Bronchial epithelial cell (primary cell): ENCODE data around the gene ARHGAP30. TPM values are rescaled to one million over a fixed set of nuclear protein-coding genes. Genes with fewer than 3 reads are reported as not detected.

Source experiments
- DNase-seq: peaks from one replicate; pipeline ENCODE4 v3.0.0-alpha.2; 2010; ENCODE audit warnings: low read depth
- FAIRE-seq: peaks from 2 replicates; lab custom pipeline; 2011; peaks lifted over from hg19 to GRCh38; lab: Jason Lieb, UNC
- H3K27me3 ChIP-seq: 2 replicates; pipeline ENCODE4 v1.5.1; 2011; ENCODE audit warnings: low read length; ENCODE audit not compliant: control insufficient read depth, insufficient read depth
- H3K36me3 ChIP-seq: 2 replicates; pipeline ENCODE4 v1.5.1; 2011; ENCODE audit warnings: low read length; ENCODE audit not compliant: control insufficient read depth, insufficient read depth
- H3K4me3 ChIP-seq: 2 replicates; pipeline ENCODE4 v1.5.1; 2011; ENCODE audit warnings: mild to moderate bottlenecking, low read depth, low read length, control low read depth
- CTCF ChIP-seq: IDR thresholded peaks from 2 replicates; pipeline ENCODE4 v1.5.1; 2011; ENCODE audit warnings: mild to moderate bottlenecking, moderate library complexity, low read length, control low read depth, inconsistent platforms; ENCODE audit not compliant: insufficient read depth, severe bottlenecking
- total RNA-seq: library from RNA; depleted of rRNA; stranded (reverse); fragments of >200 nt; gene quantifications from 2 replicates; pipeline ENCODE4 v1.2.1, GENCODE V29; 2014

ARHGAP30 gene
- total RNA-seq, 1 donor from 2014 or later: 1.3 TPM

- Histone ChIP-seq H3K36me3 (no peaks in the 10 kb centered on the region), H3K4me3 (peak within 1 kb of the TSS; percentile 62), H3K27me3 (no peaks in the 10 kb centered on the region)
- FAIRE-seq: no peak
- peak; percentile 79 for DNase-seq
- TF ChIP-seq CTCF: no peak
These were observed 19.7 kb upstream of the ARHGAP30 start, which contains the start of gene NECTIN4 for GRCh38 chr1:161089251-161089924. Gene NECTIN4, minus strand, starts transcription at chr1:161089558. Its CDS starts 262 bp downstream, at chr1:161089296.

GRCh38 chr1:161088587-161089110 is 19.0 kb upstream of the ARHGAP30 start:
- FAIRE-seq (no peak), DNase-seq (peak; percentile 85)
- Histone ChIP-seq H3K36me3 (no peaks in the 10 kb centered on the region), H3K27me3 (no peaks in the 10 kb centered on the region), H3K4me3 (peak overlapping the region; percentile 62)
- no peak for TF ChIP-seq CTCF

- no peak for TF ChIP-seq CTCF
- DNase-seq: no peak
- H3K36me3 ChIP-seq: no peaks in the 10 kb centered on the region
- no peak for FAIRE-seq
- no peaks in the 10 kb centered on the region for H3K27me3 ChIP-seq
- H3K4me3 ChIP-seq: peak overlapping the region; percentile 62
These were observed 16.8 kb upstream of the ARHGAP30 start for GRCh38 chr1:161086457-161086856.

- H3K4me3 ChIP-seq: no peak overlapping the region
- DNase-seq (peak; percentile 27), FAIRE-seq (no peak)
- H3K27me3 ChIP-seq: no peaks in the 10 kb centered on the region
- no peak for TF ChIP-seq CTCF
- H3K36me3 ChIP-seq: no peaks in the 10 kb centered on the region
These were observed 15.5 kb upstream of the ARHGAP30 start for GRCh38 chr1:161085165-161085564.

- Histone ChIP-seq H3K36me3 (no peaks in the 10 kb centered on the region), H3K27me3 (no peaks in the 10 kb centered on the region), H3K4me3 (no peak overlapping the region)
- DNase-seq: no peak
- TF ChIP-seq CTCF: no peak
- no peak for FAIRE-seq
These were observed 14.9 kb upstream of the ARHGAP30 start for GRCh38 chr1:161084597-161084988.
